GM19328 (cell line): ENCODE measurements around the gene EPHA10.
"Not testable (repeated sequence)": the region's sequence is repeated elsewhere in the genome, so short reads cannot be mapped to it uniquely, and the experiment has no call there.

ENCODE experiments used
- ATAC-seq: cut with Tn5 transposase; IDR thresholded peaks from one replicate; pipeline ENCODE4 v1.9.1; 2021; ENCODE audit warnings: mild to moderate bottlenecking, moderate library complexity; ENCODE audit not compliant: unreplicated experiment

The EPHA10 gene

GRCh38 chr1:37738619-37739018 is 26.3 kb downstream of the EPHA10 start:
- ATAC-seq: not testable (repeated sequence)

GRCh38 chr1:37737975-37738374 is 26.9 kb downstream of the EPHA10 start:
- not testable (repeated sequence) for ATAC-seq

- no peak for ATAC-seq
Measured at GRCh38 chr1:37734629-37735591, 30.0 kb downstream of the EPHA10 start.

GRCh38 chr1:37732111-37732780 is 32.7 kb downstream of the EPHA10 start:
- ATAC-seq: no peak

GRCh38 chr1:37731312-37732019 is 33.5 kb downstream of the EPHA10 start:
- no peak for ATAC-seq

- ATAC-seq: no peak
Measured at GRCh38 chr1:37730376-37730775, 34.5 kb downstream of the EPHA10 start.

- ATAC-seq: no peak
Measured at GRCh38 chr1:37728416-37728815, 36.5 kb downstream of the EPHA10 start.

GRCh38 chr1:37726751-37727585 is 38.0 kb downstream of the EPHA10 start:
- no peak for ATAC-seq

GRCh38 chr1:37725851-37726613 is 38.9 kb downstream of the EPHA10 start:
- no peak for ATAC-seq

GRCh38 chr1:37724575-37724974 is 40.3 kb downstream of the EPHA10 start:
- ATAC-seq: no peak

- no peak for ATAC-seq
Measured at GRCh38 chr1:37723390-37724078, 41.4 kb downstream of the EPHA10 start.

- no peak for ATAC-seq
Measured at GRCh38 chr1:37723072-37723389, 41.9 kb downstream of the EPHA10 start.

- no peak for ATAC-seq
Measured at GRCh38 chr1:37722181-37723071, 42.5 kb downstream of the EPHA10 start.

GRCh38 chr1:37721565-37721964 is 43.4 kb downstream of the EPHA10 start:
- no peak for ATAC-seq

GRCh38 chr1:37720231-37721130 is 44.4 kb downstream of the EPHA10 start:
- no peak for ATAC-seq

GRCh38 chr1:37719572-37720195 is 45.2 kb downstream of the EPHA10 start:
- no peak for ATAC-seq
